NCI-H1105 treated with DMSO at 0.1 percent for 48 hours (cell line): Measurements from ENCODE around the gene UCP1.
A peak's percentile ranks its signal among the peaks of the same experiment; 100 is the strongest.
"Not testable (repeated sequence)": the region's sequence is repeated elsewhere in the genome, so short reads cannot be mapped to it uniquely, and the experiment has no call there.

Source experiments
- DNase-seq: peaks from one replicate; lab custom pipeline; 2025; lab: John Stamatoyannopoulos, UW

The UCP1 gene

DNA sequence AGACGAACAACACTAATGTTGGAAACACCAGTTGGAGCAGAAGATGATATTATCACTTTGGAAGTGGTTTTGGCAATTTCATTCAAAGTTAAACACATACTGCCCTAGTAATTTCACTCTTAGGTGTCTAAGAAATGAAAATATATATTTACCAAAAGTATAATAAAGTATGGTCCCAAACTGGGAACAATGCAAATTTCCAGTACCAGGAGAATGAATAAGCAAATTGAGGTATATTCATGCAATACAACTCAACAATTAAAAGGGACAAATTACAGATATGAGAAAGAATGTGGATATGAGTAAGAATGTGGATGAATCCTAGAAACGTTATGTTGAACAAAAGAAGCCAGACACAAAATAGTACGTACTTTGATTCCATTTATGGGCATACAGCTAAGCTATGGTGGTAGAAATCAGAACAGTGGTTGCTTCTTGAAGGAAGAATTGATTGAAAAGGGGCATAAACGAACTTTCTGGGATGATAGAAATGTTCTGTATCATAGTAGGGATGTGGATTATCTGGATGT, 34.7 kb downstream of the UCP1 start:
- no peak for DNase-seq

DNA sequence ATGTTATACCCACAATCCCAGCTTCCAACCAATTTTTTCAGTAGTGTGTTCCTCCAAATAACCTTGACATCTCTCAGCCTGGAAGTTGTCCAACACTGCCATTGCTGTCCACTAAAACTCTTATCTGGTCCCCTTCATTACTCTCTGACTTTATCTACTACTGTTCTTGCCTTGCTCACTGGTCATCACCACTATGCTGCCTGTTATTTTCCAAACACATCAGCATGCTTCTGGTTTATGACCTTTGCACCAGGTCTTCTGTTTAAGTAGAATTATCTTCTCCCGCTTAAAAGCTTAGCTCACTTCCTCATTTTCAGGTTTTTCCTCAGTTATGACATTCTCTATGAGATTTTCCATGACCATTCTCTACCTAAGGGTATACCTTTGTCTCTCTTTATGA, 39.3 kb downstream of the UCP1 start:
- no peak for DNase-seq

DNA sequence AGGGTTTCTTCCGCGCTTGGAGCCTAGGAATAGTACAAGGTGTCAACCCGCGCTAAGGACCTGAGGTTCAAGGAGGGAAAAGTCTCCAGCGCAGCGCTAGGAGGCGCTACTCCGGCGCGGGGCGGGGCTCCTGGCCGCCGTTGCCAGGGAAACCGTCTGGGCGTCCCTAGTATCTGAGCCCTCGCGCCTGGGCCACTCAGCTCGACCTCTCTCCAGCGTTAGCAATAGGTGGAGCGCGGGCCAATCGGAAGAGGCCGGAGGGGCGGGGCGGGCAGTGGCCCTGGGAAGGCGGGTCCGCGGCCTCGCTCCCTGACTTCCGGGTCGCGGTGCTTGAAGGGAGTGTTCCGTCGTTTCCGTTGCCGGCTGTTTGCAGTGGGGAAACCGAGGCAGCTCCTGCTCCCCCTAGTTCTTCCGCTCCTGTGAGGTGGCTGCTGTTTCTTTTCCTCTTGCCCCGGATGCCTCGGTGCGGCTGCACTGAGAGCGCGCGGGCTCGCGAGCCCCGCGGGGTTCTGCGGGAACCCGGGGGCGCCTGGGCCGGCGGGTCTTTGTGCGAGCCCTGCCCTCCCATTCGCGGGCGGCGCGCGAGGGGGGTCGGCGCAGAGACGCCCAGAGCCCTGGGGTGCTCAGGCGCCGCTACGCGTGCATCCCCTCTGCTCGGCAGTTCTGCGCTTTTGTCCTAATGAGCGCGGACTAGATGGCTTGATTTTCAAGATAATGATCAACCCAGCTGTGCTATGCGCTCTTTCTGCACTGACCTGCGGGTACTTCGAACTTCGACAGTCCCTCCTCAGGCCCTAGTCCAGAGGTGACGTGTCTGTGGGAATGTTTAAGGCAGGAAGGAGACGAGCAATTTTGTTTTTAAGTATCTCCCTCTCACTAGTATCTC, 44.7 kb downstream of the UCP1 start, which contains the start of gene ELMOD2:
ELMOD2 (plus strand) TSS at position 312 of the 886 bp plus-strand sequence. CDS start 1,261 bp downstream, outside the sequence.
- DNase-seq = peak; percentile 89

DNA sequence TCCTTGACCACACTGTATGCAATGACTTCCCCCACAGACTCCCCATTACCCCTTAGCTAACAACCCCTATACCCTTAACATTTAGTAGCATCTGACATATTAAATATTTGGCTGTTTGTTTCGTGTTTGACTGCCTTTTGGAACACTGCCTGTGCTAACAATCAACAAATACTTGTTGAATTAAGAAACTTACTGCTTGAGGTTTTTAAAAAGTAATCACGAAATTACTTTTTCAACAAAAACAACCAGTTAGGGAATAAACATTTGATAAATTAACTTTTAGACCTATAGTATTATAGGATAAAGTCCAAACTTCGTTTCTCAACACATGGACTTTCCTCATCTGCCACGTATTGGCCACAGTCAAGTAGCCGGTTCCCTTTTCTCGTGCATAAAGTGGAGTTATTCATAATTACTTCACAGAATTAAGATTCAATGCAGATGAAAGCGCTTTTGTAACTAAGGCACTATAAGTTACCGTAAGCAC, 45.3 kb downstream of the UCP1 start:
- DNase-seq = no peak

DNA sequence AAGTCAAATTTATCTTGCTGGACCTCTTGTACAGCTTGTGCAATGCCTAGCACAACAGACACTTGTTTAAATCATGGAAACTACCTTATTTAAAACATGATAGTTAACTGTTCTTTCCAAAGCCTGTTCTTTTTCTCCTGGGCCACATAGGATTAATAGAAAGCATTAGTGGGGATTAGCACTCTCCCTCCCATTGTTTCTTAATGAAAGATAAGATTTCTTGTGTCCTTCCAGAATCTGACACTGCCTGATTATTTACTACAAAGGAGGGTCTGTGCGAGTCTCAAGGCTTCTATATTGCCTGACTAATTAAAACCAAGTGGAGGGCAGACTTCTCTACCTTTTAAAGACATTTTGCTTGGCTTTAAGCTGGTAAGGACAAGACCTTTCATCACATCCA, 53.3 kb downstream of the UCP1 start:
- DNase-seq = no peak

DNA sequence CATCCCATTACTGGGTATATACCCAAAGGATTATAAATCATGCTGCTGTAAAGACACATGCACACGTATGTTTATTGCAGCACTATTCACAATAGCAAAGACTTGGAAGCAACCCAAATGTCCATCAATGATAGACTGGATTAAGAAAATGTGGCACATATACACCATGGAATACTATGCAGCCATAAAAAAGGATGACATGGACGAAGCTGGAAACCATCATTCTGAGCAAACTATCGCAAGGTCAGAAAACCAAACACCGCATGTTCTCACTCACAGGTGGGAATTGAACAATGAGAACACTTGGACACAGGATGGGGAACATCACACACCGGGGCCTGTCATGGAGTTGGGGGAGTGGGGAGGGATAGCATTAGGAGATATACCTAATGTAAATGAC, 55.0 kb downstream of the UCP1 start:
- DNase-seq = not testable (repeated sequence)
